Liver (tissue), 9 donors: Measurements from ENCODE around the gene OTUD7B. TPM values are rescaled to one million over a fixed set of nuclear protein-coding genes. Genes with fewer than 3 reads are reported as not detected.

Experiments used
- DNase-seq: peaks from one replicate; pipeline ENCODE4 v3.0.0-alpha.2; 2017; ENCODE audit warnings: low spot score
- H3K27ac ChIP-seq, 2 donors: one replicate each; pipeline ENCODE4 v1.7.0; 2013; ENCODE audit warnings: inconsistent platforms in 2 of 2, low read length in 2 of 2, control low read depth in 1 of 2, low read depth in 1 of 2, mild to moderate bottlenecking in 1 of 2
- H3K27me3 ChIP-seq, 4 donors: one replicate each; pipeline versions ENCODE4 v1.6.1 to v1.7.0; 2013; ENCODE audit warnings: low read length in 3 of 4, inconsistent platforms in 1 of 4, mild to moderate bottlenecking in 1 of 4, moderate library complexity in 1 of 4; ENCODE audit not compliant: control insufficient read depth in 4 of 4, insufficient read depth in 4 of 4
- H3K36me3 ChIP-seq, 4 donors: one replicate each; pipeline versions ENCODE4 v1.6.1 to v1.7.0; 2013; ENCODE audit warnings: low read length in 3 of 4, mild to moderate bottlenecking in 3 of 4, low read depth in 1 of 4, moderate library complexity in 1 of 4; ENCODE audit not compliant: control insufficient read depth in 4 of 4, insufficient read depth in 3 of 4
- H3K4me1 ChIP-seq, 4 donors: one replicate each; pipeline versions ENCODE4 v1.6.1 to v1.7.0; 2013; ENCODE audit warnings: low read length in 3 of 4, mild to moderate bottlenecking in 3 of 4, moderate library complexity in 1 of 4; ENCODE audit not compliant: control insufficient read depth in 4 of 4, insufficient read depth in 4 of 4
- H3K4me3 ChIP-seq, 3 donors: one replicate each; pipeline versions ENCODE4 v1.6.1 to v1.7.0; 2013; ENCODE audit warnings: low read length in 3 of 3, control low read depth in 1 of 3, low read depth in 1 of 3, mild to moderate bottlenecking in 1 of 3
- H3K9ac ChIP-seq, 2 donors: one replicate each; pipeline ENCODE4 v1.7.0; 2013; ENCODE audit warnings: low read length in 2 of 2, mild to moderate bottlenecking in 2 of 2, moderate library complexity in 2 of 2, control low read depth in 1 of 2, low read depth in 1 of 2
- H3K9me3 ChIP-seq, 4 donors: one replicate each; pipeline versions ENCODE4 v1.6.1 to v1.7.0; 2013; ENCODE audit warnings: low read length in 3 of 4; ENCODE audit not compliant: control insufficient read depth in 4 of 4
- EGR1 ChIP-seq, 2 donors: IDR thresholded peaks; 2 replicates each; pipeline ENCODE4 v1.6.1; 2016 to 2018; ENCODE audit warnings: antibody characterized with exemption in 2 of 2, low read depth in 2 of 2
- FOXA2 ChIP-seq: IDR thresholded peaks from 2 replicates; pipeline ENCODE4 v1.6.1; 2016; ENCODE audit warnings: antibody characterized with exemption
- GABPA ChIP-seq, 2 donors: IDR thresholded peaks in 1 of 2; conservative IDR thresholded peaks in 1 of 2; 2 replicates each; pipeline ENCODE4 v1.6.1; 2016; ENCODE audit warnings: antibody characterized with exemption in 2 of 2, mild to moderate bottlenecking in 1 of 2, moderate library complexity in 1 of 2
- HNF4G ChIP-seq: IDR thresholded peaks from 2 replicates; pipeline ENCODE4 v1.6.1; 2016; ENCODE audit warnings: antibody characterized with exemption
- JUND ChIP-seq, 2 donors: IDR thresholded peaks; 2 replicates each; pipeline ENCODE4 v1.6.1; 2016; ENCODE audit warnings: antibody characterized with exemption in 2 of 2
- MAX ChIP-seq: IDR thresholded peaks from 2 replicates; pipeline ENCODE4 v1.6.1; 2016; ENCODE audit warnings: antibody characterized with exemption
- NR2F2 ChIP-seq: IDR thresholded peaks from 2 replicates; pipeline ENCODE4 v1.6.1; 2016; ENCODE audit warnings: antibody characterized with exemption
- RAD21 ChIP-seq, 2 donors: IDR thresholded peaks; 2 replicates each; pipeline ENCODE4 v1.6.1; 2016; ENCODE audit warnings: antibody characterized with exemption in 2 of 2, mild to moderate bottlenecking in 2 of 2
- TAF1 ChIP-seq: conservative IDR thresholded peaks from 2 replicates; pipeline ENCODE4 v1.6.1; 2016; ENCODE audit warnings: antibody characterized with exemption, mild to moderate bottlenecking
- YY1 ChIP-seq: IDR thresholded peaks from 2 replicates; pipeline ENCODE4 v1.6.1; 2016; ENCODE audit warnings: antibody characterized with exemption, mild to moderate bottlenecking
- ZBTB33 ChIP-seq: IDR thresholded peaks from 2 replicates; pipeline ENCODE4 v1.6.1; 2016; ENCODE audit warnings: antibody characterized with exemption
- WGBS: extraction: QIAGEN DNeasy Blood & Tissue Kit; methylation state at CpG from one replicate; pipeline ENCODE4 v1.1.7; 2013; 5-methylcytosine and 5-hydroxymethylcytosine counted together
- polyA plus RNA-seq, 2 donors: library from polyadenylated mRNA; stranded (reverse) in 1 of 2; unstranded in 1 of 2; fragments of 200-250 nt in 1 of 2; fragments of >200 nt in 1 of 2; fragmentation: Nextera tagmentation in 1 of 2; extraction: Ambion mirVana in 1 of 2; gene quantifications; one replicate each; pipeline versions ENCODE4 v1.2.1 to v1.2.3, GENCODE V29; 2013 to 2015
- total RNA-seq, 2 donors: library from RNA; depleted of rRNA; stranded (reverse); fragments of >200 nt; gene quantifications; one replicate each; pipeline ENCODE4 v1.2.3, GENCODE V29; 2014
- TF ChIP-seq, protein P1 (sequence below): fragments of 150-350 bp; IDR thresholded peaks from 2 replicates; pipeline ENCODE4 v1.5.1; 2017; ENCODE audit warnings: improper control_type of control experiment, low read depth, low read length; ENCODE audit not compliant: missing input control
- TF ChIP-seq, protein P2 (sequence below): IDR thresholded peaks from 2 replicates; pipeline ENCODE4 v1.6.1; 2016; ENCODE audit warnings: antibody characterized with exemption
- donor health status: healthy.
- donor health status: healthy.
- donor health status: healthy.
- donor health status: healthy.
- donor health status: healthy.

Gene OTUD7B
- total and polyA plus RNA-seq, 4 donors: 2.1 to 19.2 (median 6.9) TPM

DNA sequence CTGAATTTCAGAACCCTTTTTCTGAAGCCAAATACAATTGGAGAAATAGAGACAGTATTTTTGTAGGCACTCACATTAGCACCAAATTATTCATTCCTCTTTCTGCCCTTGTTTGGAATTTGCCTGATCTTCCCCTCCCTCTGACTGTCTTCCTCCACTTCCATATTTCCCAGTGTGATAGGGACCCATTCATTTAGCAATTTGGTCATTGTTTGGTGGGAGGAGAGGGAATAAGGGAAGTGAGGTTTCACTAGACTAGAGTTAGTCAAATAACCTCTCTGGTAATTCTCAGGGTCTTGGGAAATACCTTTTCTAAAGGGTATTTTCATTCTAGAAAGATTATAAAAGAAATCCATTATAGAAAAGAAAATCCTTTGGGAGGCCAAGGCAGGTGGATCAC is 42.9 kb downstream of the OTUD7B start (continued):
- TF ChIP-seq ZBTB33: no peak

DNA sequence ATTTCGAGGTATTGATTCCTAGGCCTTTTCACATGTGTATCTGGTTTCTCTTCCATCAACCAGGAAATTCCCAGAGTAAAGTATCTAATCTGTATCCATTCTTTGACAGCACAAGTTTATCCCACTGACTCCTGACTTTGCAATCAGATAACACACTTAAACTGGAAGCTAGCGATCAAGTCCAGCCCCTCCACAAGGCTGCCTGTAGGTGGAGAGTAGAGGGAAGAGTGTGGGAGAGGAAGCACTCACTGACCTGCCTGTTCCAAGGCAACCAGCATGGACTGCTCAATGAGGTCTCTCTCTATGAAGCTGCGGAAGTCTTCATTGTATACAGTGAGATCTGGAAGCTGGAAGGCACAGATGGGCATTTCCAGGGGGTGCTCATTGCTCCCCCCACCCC is 43.5 kb downstream of the OTUD7B start:
- 77% methylated on average over 3 of the region's 3 CpGs for WGBS

DNA sequence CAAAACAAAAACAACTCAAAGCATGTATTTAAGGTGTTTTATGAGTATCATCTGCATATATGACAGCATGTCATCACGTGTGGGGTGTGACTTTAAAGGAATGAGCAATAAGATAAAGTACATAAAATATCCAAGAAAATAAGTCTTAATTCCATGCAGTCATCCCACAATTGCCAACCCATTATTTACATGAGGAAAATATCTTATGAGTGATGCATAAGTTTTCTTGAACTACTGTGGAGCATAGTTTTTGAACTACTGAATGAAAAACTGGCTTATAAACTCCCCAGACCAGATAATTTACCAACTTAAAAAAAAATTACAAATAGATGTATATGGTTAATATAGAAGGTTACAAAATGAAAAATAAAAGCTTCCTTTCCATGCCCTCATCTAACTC is 44.1 kb downstream of the OTUD7B start:
- Histone ChIP-seq H3K4me1 (peaks cover 4 to 31% (median 16%) of the 10 kb centered on the region in 4 donors), H3K9ac (no peak overlapping the region), H3K36me3 (peaks cover 4 to 31% (median 15%) of the 10 kb centered on the region in 4 donors), H3K27ac (peak overlapping the region in 1 of 2 donors; percentile 45), H3K9me3 (no peaks in the 10 kb centered on the region), H3K4me3 (no peak overlapping the region), H3K27me3 (no peaks in the 10 kb centered on the region)
- WGBS: 72% methylated on average over 1 of the region's 1 CpG
- DNase-seq: no peak
- TF ChIP-seq RAD21 (IDR thresholded peaks at IDR 0.05) (no peak), GABPA (IDR thresholded peaks at IDR 0.05 in 1 of 2, conservative IDR thresholded peaks at IDR 0.05 in 1 of 2) (no peak), YY1 (no peak), MAX (no peak), HNF4G (no peak), JUND (IDR thresholded peaks at IDR 0.05) (no peak), ZBTB33 (no peak), FOXA2 (no peak), TAF1 (no peak), NR2F2 (no peak), EGR1 (IDR thresholded peaks at IDR 0.05; ENCODE audit: low read depth in 2 of 2) (no peak)
- TF ChIP-seq, protein P1, sequence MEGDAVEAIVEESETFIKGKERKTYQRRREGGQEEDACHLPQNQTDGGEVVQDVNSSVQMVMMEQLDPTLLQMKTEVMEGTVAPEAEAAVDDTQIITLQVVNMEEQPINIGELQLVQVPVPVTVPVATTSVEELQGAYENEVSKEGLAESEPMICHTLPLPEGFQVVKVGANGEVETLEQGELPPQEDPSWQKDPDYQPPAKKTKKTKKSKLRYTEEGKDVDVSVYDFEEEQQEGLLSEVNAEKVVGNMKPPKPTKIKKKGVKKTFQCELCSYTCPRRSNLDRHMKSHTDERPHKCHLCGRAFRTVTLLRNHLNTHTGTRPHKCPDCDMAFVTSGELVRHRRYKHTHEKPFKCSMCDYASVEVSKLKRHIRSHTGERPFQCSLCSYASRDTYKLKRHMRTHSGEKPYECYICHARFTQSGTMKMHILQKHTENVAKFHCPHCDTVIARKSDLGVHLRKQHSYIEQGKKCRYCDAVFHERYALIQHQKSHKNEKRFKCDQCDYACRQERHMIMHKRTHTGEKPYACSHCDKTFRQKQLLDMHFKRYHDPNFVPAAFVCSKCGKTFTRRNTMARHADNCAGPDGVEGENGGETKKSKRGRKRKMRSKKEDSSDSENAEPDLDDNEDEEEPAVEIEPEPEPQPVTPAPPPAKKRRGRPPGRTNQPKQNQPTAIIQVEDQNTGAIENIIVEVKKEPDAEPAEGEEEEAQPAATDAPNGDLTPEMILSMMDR: no peak
- TF ChIP-seq, protein P2, sequence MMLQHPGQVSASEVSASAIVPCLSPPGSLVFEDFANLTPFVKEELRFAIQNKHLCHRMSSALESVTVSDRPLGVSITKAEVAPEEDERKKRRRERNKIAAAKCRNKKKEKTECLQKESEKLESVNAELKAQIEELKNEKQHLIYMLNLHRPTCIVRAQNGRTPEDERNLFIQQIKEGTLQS: no peak

More for the DNA sequence above, 43.5 kb downstream of the OTUD7B start:
- no peak for DNase-seq
- Histone ChIP-seq H3K27ac (peak overlapping the region in 1 of 2 donors; percentile 23), H3K9me3 (no peaks in the 10 kb centered on the region), H3K27me3 (no peaks in the 10 kb centered on the region), H3K36me3 (peaks cover 4 to 36% (median 17%) of the 10 kb centered on the region in 4 donors), H3K4me3 (no peak overlapping the region), H3K4me1 (peaks cover 4 to 31% (median 16%) of the 10 kb centered on the region in 4 donors), H3K9ac (no peak overlapping the region)
- no peak for TF ChIP-seq EGR1 (IDR thresholded peaks at IDR 0.05; ENCODE audit: low read depth in 2 of 2)
